Endothelial cell of umbilical vein (primary cell): Measurements from ENCODE around the gene TSPOAP1. TPM values are rescaled to one million over a fixed set of nuclear protein-coding genes. Genes with fewer than 3 reads are reported as not detected.

ENCODE experiments used
- BruUV-seq: library from RNA; stranded (reverse); fragments of 400-500 nt; replicated peaks from 2 replicates; lab custom pipeline; 2021; lab: Mats Ljungman, UMichigan
- CTCF ChIA-PET: fragments of 300-600, 350-600 bp; sonication (Branson Sonifier 250); formaldehyde crosslinking; loops from one replicate; lab custom pipeline; 2021; ENCODE audit warnings: antibody characterized with exemption, inconsistent platforms; lab: Charles Lee
- POLR2A ChIA-PET: fragments of 300-600, 350-600 bp; sonication (Branson Sonifier 250); formaldehyde crosslinking; loops from one replicate; lab custom pipeline; 2021; ENCODE audit warnings: antibody characterized with exemption, inconsistent platforms; lab: Charles Lee
- DNase-seq: peaks from one replicate; pipeline ENCODE4 v3.0.0-alpha.2; 2011; ENCODE audit warnings: low read depth, low spot score
- FAIRE-seq: peaks from 2 replicates; lab custom pipeline; 2011; peaks lifted over from hg19 to GRCh38; lab: Jason Lieb, UNC
- H2AFZ ChIP-seq: 2 replicates; pipeline ENCODE4 v1.6.0; 2012; ENCODE audit warnings: low read depth, low read length, control low read depth, inconsistent platforms
- H3K27ac ChIP-seq: 2 replicates; pipeline ENCODE4 v1.5.1; 2011; ENCODE audit warnings: low read depth, mild to moderate bottlenecking, control low read depth, low read length, moderate library complexity; ENCODE audit not compliant: insufficient read depth
- H3K27me3 ChIP-seq, 2 experiments: 2 replicates each; pipeline versions ENCODE4 v1.6.0 to v1.6.1; 2011; ENCODE audit warnings: low read length in 2 of 2, mixed read lengths in 1 of 2; ENCODE audit not compliant: control insufficient read depth in 2 of 2, insufficient read depth in 2 of 2
- H3K36me3 ChIP-seq, 2 experiments: 2 replicates in 1 of 2; 3 replicates in 1 of 2; pipeline ENCODE4 v1.5.1; 2011; ENCODE audit warnings: low read length in 2 of 2, mild to moderate bottlenecking in 1 of 2, moderate library complexity in 1 of 2; ENCODE audit not compliant: control insufficient read depth in 2 of 2, insufficient read depth in 2 of 2; ENCODE audit errors: extremely low read depth in 1 of 2
- H3K4me1 ChIP-seq: 3 replicates; pipeline ENCODE4 v1.5.1; 2011; ENCODE audit warnings: mild to moderate bottlenecking, low read length; ENCODE audit not compliant: control insufficient read depth, insufficient read depth; ENCODE audit errors: extremely low read depth
- H3K4me2 ChIP-seq: 2 replicates; pipeline ENCODE4 v1.6.1; 2011; ENCODE audit warnings: low read length, control low read depth, mixed read lengths; ENCODE audit not compliant: insufficient read depth
- H3K4me3 ChIP-seq, 3 experiments: fragments of 200-600 bp in 1 of 3; sonication (generic), shearing (Covaris generic) in 1 of 3; replicated peaks in 1 of 3; 2 replicates each; pipeline ENCODE4 v1.5.1; 2011 to 2016; ENCODE audit warnings: control low read depth in 3 of 3, low read length in 3 of 3, mild to moderate bottlenecking in 2 of 3, inconsistent platforms in 1 of 3, low read depth in 1 of 3, moderate library complexity in 1 of 3; ENCODE audit not compliant: insufficient read depth in 1 of 3
- H3K79me2 ChIP-seq: 2 replicates; pipeline ENCODE4 v1.6.0; 2012; ENCODE audit warnings: low read length, inconsistent platforms; ENCODE audit not compliant: control insufficient read depth, insufficient read depth
- H3K9ac ChIP-seq: replicated peaks from 2 replicates; pipeline ENCODE3; 2011; ENCODE audit warnings: low read length, control low read depth; ENCODE audit not compliant: insufficient read depth; ENCODE audit errors: extremely low read depth
- H3K9me1 ChIP-seq: replicated peaks from 3 replicates; pipeline ENCODE4 v1.6.0; 2011; ENCODE audit warnings: mild to moderate bottlenecking, low read length; ENCODE audit not compliant: control insufficient read depth, insufficient read depth; ENCODE audit errors: extremely low read depth
- H3K9me3 ChIP-seq: replicated peaks from 2 replicates; pipeline ENCODE4 v1.5.1; 2012; ENCODE audit warnings: low read length, inconsistent platforms; ENCODE audit not compliant: control insufficient read depth, insufficient read depth
- H4K20me1 ChIP-seq: replicated peaks from 2 replicates; pipeline ENCODE3; 2011; ENCODE audit warnings: mild to moderate bottlenecking, low read length; ENCODE audit not compliant: control insufficient read depth, insufficient read depth; ENCODE audit errors: extremely low read depth
- EZH2 ChIP-seq: IDR thresholded peaks from 2 replicates; pipeline ENCODE4 v1.6.1; 2012; ENCODE audit warnings: borderline replicate concordance, low read depth, mild to moderate bottlenecking, moderate library complexity, low read length, inconsistent platforms; ENCODE audit not compliant: severe bottlenecking
- FOS ChIP-seq: IDR thresholded peaks from 2 replicates; pipeline ENCODE4 v1.6.1; 2011; ENCODE audit warnings: mild to moderate bottlenecking, low read length, moderate library complexity, borderline replicate concordance; ENCODE audit not compliant: insufficient read depth
- GATA2 ChIP-seq: IDR thresholded peaks from 2 replicates; pipeline ENCODE4 v1.7.0; 2011; ENCODE audit warnings: low read depth, mild to moderate bottlenecking, moderate library complexity, mixed read lengths, low read length; ENCODE audit not compliant: insufficient read length, insufficient read depth
- JUN ChIP-seq: IDR thresholded peaks from 2 replicates; pipeline ENCODE4 v1.6.1; 2011; ENCODE audit warnings: borderline replicate concordance, low read depth; ENCODE audit not compliant: insufficient read length, insufficient read depth
- MYC ChIP-seq: IDR thresholded peaks from one replicate; pipeline ENCODE4 v1.6.1; 2011; ENCODE audit warnings: mild to moderate bottlenecking, low read depth, low read length
- POLR2A ChIP-seq: IDR thresholded peaks from 2 replicates; pipeline ENCODE4 v1.6.1; 2012; ENCODE audit warnings: low read depth, mild to moderate bottlenecking, control low read depth, low read length
- POLR2AphosphoS5 ChIP-seq: IDR thresholded peaks from 2 replicates; pipeline ENCODE4 v1.6.1; 2012; ENCODE audit warnings: low read depth, mild to moderate bottlenecking, control low read depth, low read length, moderate library complexity; ENCODE audit not compliant: insufficient read depth
- dilution Hi-C: fragments of 300-500 bp; cut with MboI; formaldehyde crosslinking; loops from one replicate; pipeline ENCODE4 v1.15.0; 2019; ENCODE audit warnings: low sequenced_read_pairs; ENCODE audit not compliant: extremely low pct_ligation_motif_present
- intact Hi-C: fragments of 100-400 bp; cut with micrococcal nuclease; formaldehyde crosslinking; loops from one replicate; pipeline ENCODE4 v1.10.0; 2022
- polyA plus RNA-seq, 4 experiments: library from polyadenylated mRNA; depleted of rRNA in 3 of 4; stranded (reverse) in 3 of 4; unstranded in 1 of 4; fragments of >200 nt; gene quantifications; 2 replicates each; pipeline versions ENCODE4 v1.2.1 to v1.2.3, GENCODE V29; 2011 to 2012; ENCODE audit warnings: missing spikeins in 1 of 4
- total RNA-seq: library from RNA; stranded (reverse); gene quantifications from 2 replicates; pipeline ENCODE4 v1.2.3, GENCODE V29; 2021
- TF ChIP-seq, protein P1 (sequence below): IDR thresholded peaks from 2 replicates; pipeline ENCODE4 v1.6.1; 2011; ENCODE audit not compliant: insufficient read depth, insufficient read length
- TF ChIP-seq, protein P2 (sequence below), 2 donors: IDR thresholded peaks; 1 replicate in 1 of 2; 2 replicates in 1 of 2; pipeline ENCODE4 v1.5.1; 2011; ENCODE audit warnings: low read length in 2 of 2, mild to moderate bottlenecking in 2 of 2, moderate library complexity in 2 of 2, control low read depth in 1 of 2, inconsistent platforms in 1 of 2, low read depth in 1 of 2; ENCODE audit not compliant: insufficient read depth in 1 of 2; ENCODE audit errors: extremely low read depth in 1 of 2

The TSPOAP1 gene
- total and polyA plus RNA-seq, 2 donors (not counting 3 experiments of a cell fraction or from before 2014, with no cell fraction given), result not detected

- Histone ChIP-seq H3K4me3 (no peak overlapping the region), H4K20me1 (no peaks in the 10 kb centered on the region), H3K9me1 (no peaks in the 10 kb centered on the region), H3K27ac (no peak overlapping the region), H3K79me2 (no peaks in the 10 kb centered on the region), H3K4me1 (no peaks in the 10 kb centered on the region), H3K9ac (no peak overlapping the region), H3K27me3 (peaks cover 0 to 8% of the 10 kb centered on the region in 2 experiments), H3K36me3 (no peaks in the 10 kb centered on the region), H3K4me2 (no peak overlapping the region), H2AFZ (no peak overlapping the region), H3K9me3 (no peaks in the 10 kb centered on the region)
- BruUV-seq, result no TSS peak
- ChIA-PET CTCF (no interaction called here), POLR2A (no interaction called here)
- dilution Hi-C loops, result no loop called here
- intact Hi-C loops, result no loop called here
- DNase-seq (no peak), FAIRE-seq (no peak)
- no peak for TF ChIP-seq MYC
Observed at GRCh38 chr17:58367461-58367860, 38.9 kb upstream of the TSPOAP1 start.

- DNase-seq (no peak), FAIRE-seq (no peak)
- H3K4me3 ChIP-seq, result no peak overlapping the region
- TF ChIP-seq MYC (no peak), GATA2 (no peak), POLR2AphosphoS5 (no peak), EZH2 (no peak), FOS (no peak), JUN (no peak), POLR2A (no peak)
- TF ChIP-seq, protein P1, sequence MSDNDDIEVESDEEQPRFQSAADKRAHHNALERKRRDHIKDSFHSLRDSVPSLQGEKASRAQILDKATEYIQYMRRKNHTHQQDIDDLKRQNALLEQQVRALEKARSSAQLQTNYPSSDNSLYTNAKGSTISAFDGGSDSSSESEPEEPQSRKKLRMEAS, result no peak
- TF ChIP-seq, protein P2, sequence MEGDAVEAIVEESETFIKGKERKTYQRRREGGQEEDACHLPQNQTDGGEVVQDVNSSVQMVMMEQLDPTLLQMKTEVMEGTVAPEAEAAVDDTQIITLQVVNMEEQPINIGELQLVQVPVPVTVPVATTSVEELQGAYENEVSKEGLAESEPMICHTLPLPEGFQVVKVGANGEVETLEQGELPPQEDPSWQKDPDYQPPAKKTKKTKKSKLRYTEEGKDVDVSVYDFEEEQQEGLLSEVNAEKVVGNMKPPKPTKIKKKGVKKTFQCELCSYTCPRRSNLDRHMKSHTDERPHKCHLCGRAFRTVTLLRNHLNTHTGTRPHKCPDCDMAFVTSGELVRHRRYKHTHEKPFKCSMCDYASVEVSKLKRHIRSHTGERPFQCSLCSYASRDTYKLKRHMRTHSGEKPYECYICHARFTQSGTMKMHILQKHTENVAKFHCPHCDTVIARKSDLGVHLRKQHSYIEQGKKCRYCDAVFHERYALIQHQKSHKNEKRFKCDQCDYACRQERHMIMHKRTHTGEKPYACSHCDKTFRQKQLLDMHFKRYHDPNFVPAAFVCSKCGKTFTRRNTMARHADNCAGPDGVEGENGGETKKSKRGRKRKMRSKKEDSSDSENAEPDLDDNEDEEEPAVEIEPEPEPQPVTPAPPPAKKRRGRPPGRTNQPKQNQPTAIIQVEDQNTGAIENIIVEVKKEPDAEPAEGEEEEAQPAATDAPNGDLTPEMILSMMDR (IDR thresholded peaks at IDR 0.05; ENCODE audit: extremely low read depth in 1 of 2, insufficient read depth in 1 of 2, low read depth in 1 of 2, low read length in 2 of 2), result no peak
- dilution Hi-C loops, result no loop called here
- H3K27ac ChIP-seq, result no peak overlapping the region
- no peak overlapping the region for H3K4me2 ChIP-seq
- H3K36me3 ChIP-seq, result no peaks in the 10 kb centered on the region
- no TSS peak for BruUV-seq
- H3K27me3 ChIP-seq, result peaks cover 0 to 8% of the 10 kb centered on the region in 2 experiments
- intact Hi-C loops, result no loop called here
- no peak overlapping the region for H2AFZ ChIP-seq
- no peaks in the 10 kb centered on the region for H4K20me1 ChIP-seq
- no peaks in the 10 kb centered on the region for H3K9me1 ChIP-seq
- H3K9me3 ChIP-seq, result no peaks in the 10 kb centered on the region
- H3K9ac ChIP-seq, result no peak overlapping the region
- POLR2A ChIA-PET, result interaction anchor here (0.5 kb wide), 1 partner anchor 114 kb away, joined by 4 read pairs; no protein-coding TSS in a partner anchor
- no peaks in the 10 kb centered on the region for H3K4me1 ChIP-seq
- CTCF ChIA-PET, result no interaction called here
- H3K79me2 ChIP-seq, result no peaks in the 10 kb centered on the region
Observed at GRCh38 chr17:58365980-58366595, 37.5 kb upstream of the TSPOAP1 start.
